Endothelial cell of umbilical vein (primary cell): ENCODE data around the gene UBAP1. TPM values are rescaled to one million over a fixed set of nuclear protein-coding genes. Genes with fewer than 3 reads are reported as not detected.

Source experiments
- BruUV-seq: library from RNA; stranded (reverse); fragments of 400-500 nt; replicated peaks from 2 replicates; lab custom pipeline; 2021; lab: Mats Ljungman, UMichigan
- CTCF ChIA-PET: fragments of 300-600, 350-600 bp; sonication (Branson Sonifier 250); formaldehyde crosslinking; loops from one replicate; lab custom pipeline; 2021; ENCODE audit warnings: antibody characterized with exemption, inconsistent platforms; lab: Charles Lee
- POLR2A ChIA-PET: fragments of 300-600, 350-600 bp; sonication (Branson Sonifier 250); formaldehyde crosslinking; loops from one replicate; lab custom pipeline; 2021; ENCODE audit warnings: antibody characterized with exemption, inconsistent platforms; lab: Charles Lee
- DNase-seq: peaks from one replicate; pipeline ENCODE4 v3.0.0-alpha.2; 2011; ENCODE audit warnings: low read depth, low spot score
- FAIRE-seq: peaks from 2 replicates; lab custom pipeline; 2011; peaks lifted over from hg19 to GRCh38; lab: Jason Lieb, UNC
- H2AFZ ChIP-seq: 2 replicates; pipeline ENCODE4 v1.6.0; 2012; ENCODE audit warnings: low read depth, low read length, control low read depth, inconsistent platforms
- H3K27ac ChIP-seq: 2 replicates; pipeline ENCODE4 v1.5.1; 2011; ENCODE audit warnings: low read depth, mild to moderate bottlenecking, control low read depth, low read length, moderate library complexity; ENCODE audit not compliant: insufficient read depth
- H3K27me3 ChIP-seq, 2 experiments: 2 replicates each; pipeline versions ENCODE4 v1.6.0 to v1.6.1; 2011; ENCODE audit warnings: low read length in 2 of 2, mixed read lengths in 1 of 2; ENCODE audit not compliant: control insufficient read depth in 2 of 2, insufficient read depth in 2 of 2
- H3K36me3 ChIP-seq, 2 experiments: 2 replicates in 1 of 2; 3 replicates in 1 of 2; pipeline ENCODE4 v1.5.1; 2011; ENCODE audit warnings: low read length in 2 of 2, mild to moderate bottlenecking in 1 of 2, moderate library complexity in 1 of 2; ENCODE audit not compliant: control insufficient read depth in 2 of 2, insufficient read depth in 2 of 2; ENCODE audit errors: extremely low read depth in 1 of 2
- H3K4me1 ChIP-seq: 3 replicates; pipeline ENCODE4 v1.5.1; 2011; ENCODE audit warnings: mild to moderate bottlenecking, low read length; ENCODE audit not compliant: control insufficient read depth, insufficient read depth; ENCODE audit errors: extremely low read depth
- H3K4me2 ChIP-seq: 2 replicates; pipeline ENCODE4 v1.6.1; 2011; ENCODE audit warnings: low read length, control low read depth, mixed read lengths; ENCODE audit not compliant: insufficient read depth
- H3K4me3 ChIP-seq, 3 experiments: fragments of 200-600 bp in 1 of 3; sonication (generic), shearing (Covaris generic) in 1 of 3; replicated peaks in 1 of 3; 2 replicates each; pipeline ENCODE4 v1.5.1; 2011 to 2016; ENCODE audit warnings: control low read depth in 3 of 3, low read length in 3 of 3, mild to moderate bottlenecking in 2 of 3, inconsistent platforms in 1 of 3, low read depth in 1 of 3, moderate library complexity in 1 of 3; ENCODE audit not compliant: insufficient read depth in 1 of 3
- H3K79me2 ChIP-seq: 2 replicates; pipeline ENCODE4 v1.6.0; 2012; ENCODE audit warnings: low read length, inconsistent platforms; ENCODE audit not compliant: control insufficient read depth, insufficient read depth
- H3K9ac ChIP-seq: replicated peaks from 2 replicates; pipeline ENCODE3; 2011; ENCODE audit warnings: low read length, control low read depth; ENCODE audit not compliant: insufficient read depth; ENCODE audit errors: extremely low read depth
- H3K9me1 ChIP-seq: replicated peaks from 3 replicates; pipeline ENCODE4 v1.6.0; 2011; ENCODE audit warnings: mild to moderate bottlenecking, low read length; ENCODE audit not compliant: control insufficient read depth, insufficient read depth; ENCODE audit errors: extremely low read depth
- H3K9me3 ChIP-seq: replicated peaks from 2 replicates; pipeline ENCODE4 v1.5.1; 2012; ENCODE audit warnings: low read length, inconsistent platforms; ENCODE audit not compliant: control insufficient read depth, insufficient read depth
- H4K20me1 ChIP-seq: replicated peaks from 2 replicates; pipeline ENCODE3; 2011; ENCODE audit warnings: mild to moderate bottlenecking, low read length; ENCODE audit not compliant: control insufficient read depth, insufficient read depth; ENCODE audit errors: extremely low read depth
- CTCF ChIP-seq, 2 donors: IDR thresholded peaks; 1 replicate in 1 of 2; 2 replicates in 1 of 2; pipeline ENCODE4 v1.5.1; 2011; ENCODE audit warnings: low read length in 2 of 2, mild to moderate bottlenecking in 2 of 2, moderate library complexity in 2 of 2, control low read depth in 1 of 2, inconsistent platforms in 1 of 2, low read depth in 1 of 2; ENCODE audit not compliant: insufficient read depth in 1 of 2; ENCODE audit errors: extremely low read depth in 1 of 2
- EZH2 ChIP-seq: IDR thresholded peaks from 2 replicates; pipeline ENCODE4 v1.6.1; 2012; ENCODE audit warnings: borderline replicate concordance, low read depth, mild to moderate bottlenecking, moderate library complexity, low read length, inconsistent platforms; ENCODE audit not compliant: severe bottlenecking
- FOS ChIP-seq: IDR thresholded peaks from 2 replicates; pipeline ENCODE4 v1.6.1; 2011; ENCODE audit warnings: mild to moderate bottlenecking, low read length, moderate library complexity, borderline replicate concordance; ENCODE audit not compliant: insufficient read depth
- GATA2 ChIP-seq: IDR thresholded peaks from 2 replicates; pipeline ENCODE4 v1.7.0; 2011; ENCODE audit warnings: low read depth, mild to moderate bottlenecking, moderate library complexity, mixed read lengths, low read length; ENCODE audit not compliant: insufficient read length, insufficient read depth
- JUN ChIP-seq: IDR thresholded peaks from 2 replicates; pipeline ENCODE4 v1.6.1; 2011; ENCODE audit warnings: borderline replicate concordance, low read depth; ENCODE audit not compliant: insufficient read length, insufficient read depth
- MAX ChIP-seq: IDR thresholded peaks from 2 replicates; pipeline ENCODE4 v1.6.1; 2011; ENCODE audit not compliant: insufficient read depth, insufficient read length
- MYC ChIP-seq: IDR thresholded peaks from one replicate; pipeline ENCODE4 v1.6.1; 2011; ENCODE audit warnings: mild to moderate bottlenecking, low read depth, low read length
- POLR2A ChIP-seq: IDR thresholded peaks from 2 replicates; pipeline ENCODE4 v1.6.1; 2012; ENCODE audit warnings: low read depth, mild to moderate bottlenecking, control low read depth, low read length
- POLR2AphosphoS5 ChIP-seq: IDR thresholded peaks from 2 replicates; pipeline ENCODE4 v1.6.1; 2012; ENCODE audit warnings: low read depth, mild to moderate bottlenecking, control low read depth, low read length, moderate library complexity; ENCODE audit not compliant: insufficient read depth
- dilution Hi-C: fragments of 300-500 bp; cut with MboI; formaldehyde crosslinking; loops from one replicate; pipeline ENCODE4 v1.15.0; 2019; ENCODE audit warnings: low sequenced_read_pairs; ENCODE audit not compliant: extremely low pct_ligation_motif_present
- intact Hi-C: fragments of 100-400 bp; cut with micrococcal nuclease; formaldehyde crosslinking; loops from one replicate; pipeline ENCODE4 v1.10.0; 2022
- polyA plus RNA-seq, 4 experiments: library from polyadenylated mRNA; depleted of rRNA in 3 of 4; stranded (reverse) in 3 of 4; unstranded in 1 of 4; fragments of >200 nt; gene quantifications; 2 replicates each; pipeline versions ENCODE4 v1.2.1 to v1.2.3, GENCODE V29; 2011 to 2012; ENCODE audit warnings: missing spikeins in 1 of 4
- total RNA-seq: library from RNA; stranded (reverse); gene quantifications from 2 replicates; pipeline ENCODE4 v1.2.3, GENCODE V29; 2021

The UBAP1 gene
- total and polyA plus RNA-seq, 2 donors (not counting 3 experiments of a cell fraction or from before 2014, with no cell fraction given), result 38.8 TPM

GRCh38 chr9:34250721-34251120 is 71.9 kb downstream of the UBAP1 start:
- Histone ChIP-seq H3K9ac (no peak overlapping the region), H3K9me1 (no peaks in the 10 kb centered on the region), H2AFZ (no peak overlapping the region), H3K9me3 (no peaks in the 10 kb centered on the region), H3K4me2 (no peak overlapping the region), H4K20me1 (no peaks in the 10 kb centered on the region), H3K27ac (no peak overlapping the region), H3K36me3 (peaks cover 8 to 16% of the 10 kb centered on the region in 2 experiments), H3K27me3 (no peaks in the 10 kb centered on the region), H3K4me1 (no peaks in the 10 kb centered on the region), H3K4me3 (no peak overlapping the region), H3K79me2 (peaks cover 12% of the 10 kb centered on the region)
- BruUV-seq, result no TSS peak
- dilution Hi-C loops (no loop called here), intact Hi-C loops (loop anchor here (5.0 kb wide), 1 partner anchor 77 kb away; the partner anchor contains the start of genes KIF24 and NUDT2)
- TF ChIP-seq MAX, result no peak
- no peak for TF ChIP-seq EZH2
- TF ChIP-seq POLR2AphosphoS5, result no peak
- FAIRE-seq (no peak), DNase-seq (no peak)
- CTCF ChIA-PET, result no interaction called here
- POLR2A ChIA-PET, result no interaction called here

- Histone ChIP-seq H3K79me2 (peaks cover 7% of the 10 kb centered on the region), H4K20me1 (no peaks in the 10 kb centered on the region), H3K4me1 (no peaks in the 10 kb centered on the region), H3K9ac (no peak overlapping the region), H3K36me3 (peaks cover 8 to 16% of the 10 kb centered on the region in 2 experiments), H3K9me1 (no peaks in the 10 kb centered on the region), H3K27me3 (no peaks in the 10 kb centered on the region), H3K9me3 (no peaks in the 10 kb centered on the region), H3K4me2 (no peak overlapping the region), H3K4me3 (no peak overlapping the region), H2AFZ (no peak overlapping the region), H3K27ac (no peak overlapping the region)
- TF ChIP-seq JUN, result no peak
- no peak for TF ChIP-seq EZH2
- TF ChIP-seq MYC, result no peak
- no peak for TF ChIP-seq MAX
- no peak for TF ChIP-seq FOS
- no peak for TF ChIP-seq CTCF (IDR thresholded peaks at IDR 0.05; ENCODE audit: extremely low read depth in 1 of 2, insufficient read depth in 1 of 2, low read depth in 1 of 2, low read length in 2 of 2)
- TF ChIP-seq POLR2AphosphoS5, result no peak
- TF ChIP-seq POLR2A, result no peak
- TF ChIP-seq GATA2, result no peak
- FAIRE-seq, result peak; percentile 50
- POLR2A ChIA-PET, result no interaction called here
- TSS peak; percentile 26 for BruUV-seq
- intact Hi-C loops (loop anchor here (2.0 to 5.0 kb wide), 2 partner anchors 65 to 75 kb away; partner anchors contain the start of genes KIF24 and NUDT2), dilution Hi-C loops (no loop called here)
- CTCF ChIA-PET, result interaction anchor here (0.7 to 4.8 kb wide), 23 partner anchors 10 to 628 kb away, joined by 3 to 43 read pairs (median 5); partner anchors contain the start of genes MYORG and UBAP1
- no peak for DNase-seq
Measured at GRCh38 chr9:34252016-34252415, 73.2 kb downstream of the UBAP1 start.
